Mesendoderm (in vitro differentiated cells): ENCODE data around the gene MYCT1.
"Not testable (repeated sequence)": the region's sequence is repeated elsewhere in the genome, so short reads cannot be mapped to it uniquely, and the experiment has no call there.

Experiments
- DNase-seq: peaks from one replicate; pipeline ENCODE4 v3.0.0; 2013
- H2AK5ac ChIP-seq: 2 replicates; pipeline ENCODE4 v1.6.1; 2013; ENCODE audit warnings: low read length, inconsistent platforms
- H2BK120ac ChIP-seq: 2 replicates; pipeline ENCODE4 v1.6.1; 2013; ENCODE audit warnings: low read depth, mild to moderate bottlenecking, low read length, moderate library complexity, mixed read lengths
- H2BK15ac ChIP-seq: replicated peaks from 2 replicates; pipeline ENCODE4 v1.6.1; 2013; ENCODE audit warnings: low read depth, mild to moderate bottlenecking, moderate library complexity
- H2BK5ac ChIP-seq: 2 replicates; pipeline ENCODE4 v1.6.1; 2013; ENCODE audit warnings: low read length, inconsistent platforms
- H3K18ac ChIP-seq: 2 replicates; pipeline ENCODE4 v1.6.1; 2013; ENCODE audit warnings: mild to moderate bottlenecking, low read length, mixed read lengths
- H3K23ac ChIP-seq: one replicate; pipeline ENCODE4 v1.6.1; 2013; ENCODE audit warnings: low read length
- H3K27ac ChIP-seq: 2 replicates; pipeline ENCODE4 v1.5.1; 2013; ENCODE audit warnings: low read depth, mild to moderate bottlenecking, inconsistent platforms, low read length, moderate library complexity
- H3K27me3 ChIP-seq: 2 replicates; pipeline ENCODE4 v1.6.1; 2013; ENCODE audit warnings: low read length, control low read depth, mild to moderate bottlenecking, inconsistent platforms; ENCODE audit not compliant: insufficient read depth, poor library complexity
- H3K36me3 ChIP-seq: 2 replicates; pipeline ENCODE4 v1.6.1; 2013; ENCODE audit warnings: low read length, inconsistent platforms; ENCODE audit not compliant: control insufficient read depth, insufficient read depth
- H3K4ac ChIP-seq: one replicate; pipeline ENCODE4 v1.6.1; 2013; ENCODE audit warnings: low read depth, mild to moderate bottlenecking, low read length, moderate library complexity
- H3K4me1 ChIP-seq: 2 replicates; pipeline ENCODE4 v1.6.1; 2013; ENCODE audit warnings: low read depth, low read length, inconsistent platforms; ENCODE audit not compliant: control insufficient read depth
- H3K4me2 ChIP-seq: 2 replicates; pipeline ENCODE4 v1.6.1; 2013; ENCODE audit warnings: low read length
- H3K4me3 ChIP-seq: 2 replicates; pipeline ENCODE4 v1.5.1; 2013; ENCODE audit warnings: mild to moderate bottlenecking, low read length
- H3K56ac ChIP-seq: one replicate; pipeline ENCODE4 v1.6.1; 2013; ENCODE audit warnings: low read length
- H3K79me1 ChIP-seq: 2 replicates; pipeline ENCODE4 v1.6.1; 2013; ENCODE audit warnings: low read length, inconsistent platforms
- H3K79me2 ChIP-seq: 2 replicates; pipeline ENCODE4 v1.6.1; 2013; ENCODE audit warnings: mild to moderate bottlenecking, low read length; ENCODE audit not compliant: control insufficient read depth, insufficient read depth
- H3K9ac ChIP-seq: 2 replicates; pipeline ENCODE4 v1.6.1; 2013; ENCODE audit warnings: low read length, inconsistent platforms
- H4K5ac ChIP-seq: one replicate; pipeline ENCODE4 v1.6.1; 2013; ENCODE audit warnings: low read length
- H4K8ac ChIP-seq: one replicate; pipeline ENCODE4 v1.6.1; 2013; ENCODE audit warnings: low read depth, mild to moderate bottlenecking, control low read depth, low read length, moderate library complexity
- WGBS: extraction: QIAGEN DNeasy Blood & Tissue Kit; methylation state at CpG from one replicate; pipeline ENCODE4 v1.1.7; 2013; ENCODE audit warnings: low lambda C conversion rate, missing lambda C conversion rate; ENCODE audit not compliant: insufficient coverage; ENCODE audit errors: extremely low coverage; 5-methylcytosine and 5-hydroxymethylcytosine counted together

MYCT1 gene

GRCh38 chr6:152673236-152673635, 24.5 kb upstream of the MYCT1 start:
- Histone ChIP-seq H3K23ac (no peak overlapping the region), H3K4me3 (no peak overlapping the region), H3K56ac (no peak overlapping the region), H4K5ac (no peak overlapping the region), H3K4me1 (no peaks in the 10 kb centered on the region), H3K36me3 (no peaks in the 10 kb centered on the region), H3K79me2 (no peaks in the 10 kb centered on the region), H2BK120ac (no peak overlapping the region), H2BK15ac (no peak overlapping the region), H3K18ac (no peak overlapping the region), H4K8ac (no peak overlapping the region), H3K9ac (no peak overlapping the region), H3K79me1 (no peaks in the 10 kb centered on the region), H3K4ac (no peak overlapping the region), H3K27ac (no peak overlapping the region), H2BK5ac (no peak overlapping the region), H3K4me2 (no peak overlapping the region), H2AK5ac (no peak overlapping the region), H3K27me3 (no peaks in the 10 kb centered on the region)
- DNase-seq: no peak

- Histone ChIP-seq H2BK15ac (peak overlapping the region; percentile 85), H2BK120ac (peak overlapping the region; percentile 95)
These were observed 17.5 kb upstream of the MYCT1 start for GRCh38 chr6:152680151-152680550.

GRCh38 chr6:152680879-152681517, 16.7 kb upstream of the MYCT1 start:
- no CpG with 5 or more reads among the region's 3 CpGs for WGBS

More at GRCh38 chr6:152680151-152680550, 17.5 kb upstream of the MYCT1 start:
- no peaks in the 10 kb centered on the region for H3K79me2 ChIP-seq
- no peak overlapping the region for H3K23ac ChIP-seq
- no peaks in the 10 kb centered on the region for H3K36me3 ChIP-seq
- peak overlapping the region; percentile 84 for H3K27ac ChIP-seq
- H4K8ac ChIP-seq: no peak overlapping the region
- H2AK5ac ChIP-seq: no peak overlapping the region
- H3K4me2 ChIP-seq: no peak overlapping the region
- H3K56ac ChIP-seq: no peak overlapping the region
- H3K4me1 ChIP-seq: peaks cover 2% of the 10 kb centered on the region
- H4K5ac ChIP-seq: no peak overlapping the region
- WGBS: no CpG with 5 or more reads among the region's 1 CpG
- H3K27me3 ChIP-seq: no peaks in the 10 kb centered on the region
- no peak for DNase-seq
- no peaks in the 10 kb centered on the region for H3K79me1 ChIP-seq
- H3K18ac ChIP-seq: peak overlapping the region; percentile 93
- H3K4me3 ChIP-seq: no peak overlapping the region
- H3K9ac ChIP-seq: no peak overlapping the region
- peak overlapping the region; percentile 95 for H3K4ac ChIP-seq
- H2BK5ac ChIP-seq: peak overlapping the region; percentile 90

GRCh38 chr6:152682141-152682540, 15.6 kb upstream of the MYCT1 start:
- peaks cover 2% of the 10 kb centered on the region for H3K4me1 ChIP-seq
- no CpG with 5 or more reads among the region's 8 CpGs for WGBS
- H4K8ac ChIP-seq: no peak overlapping the region
- H2AK5ac ChIP-seq: no peak overlapping the region
- H3K79me1 ChIP-seq: no peaks in the 10 kb centered on the region
- no peaks in the 10 kb centered on the region for H3K79me2 ChIP-seq
- H2BK15ac ChIP-seq: no peak overlapping the region
- H3K36me3 ChIP-seq: no peaks in the 10 kb centered on the region
- H3K4ac ChIP-seq: peak overlapping the region; percentile 70
- H4K5ac ChIP-seq: no peak overlapping the region
- no peak overlapping the region for H2BK5ac ChIP-seq
- H3K18ac ChIP-seq: peak overlapping the region; percentile 94
- no peak overlapping the region for H3K9ac ChIP-seq
- no peak overlapping the region for H3K4me3 ChIP-seq
- no peak overlapping the region for H3K4me2 ChIP-seq
- peak; percentile 93 for DNase-seq
- H2BK120ac ChIP-seq: peak overlapping the region; percentile 95
- H3K27ac ChIP-seq: peak overlapping the region; percentile 98
- no peak overlapping the region for H3K23ac ChIP-seq
- no peaks in the 10 kb centered on the region for H3K27me3 ChIP-seq
- no peak overlapping the region for H3K56ac ChIP-seq

More at GRCh38 chr6:152680879-152681517, 16.7 kb upstream of the MYCT1 start:
- Histone ChIP-seq H3K56ac (peak overlapping the region; percentile 63), H3K36me3 (no peaks in the 10 kb centered on the region), H3K4me2 (no peak overlapping the region), H3K9ac (no peak overlapping the region), H4K5ac (no peak overlapping the region), H3K4ac (peak overlapping the region; percentile 16), H3K79me1 (no peaks in the 10 kb centered on the region), H3K4me1 (peaks cover 2% of the 10 kb centered on the region), H4K8ac (no peak overlapping the region), H3K18ac (peak overlapping the region; percentile 88), H2BK120ac (peak overlapping the region; percentile 51), H2AK5ac (no peak overlapping the region), H3K27me3 (no peaks in the 10 kb centered on the region), H3K79me2 (no peaks in the 10 kb centered on the region), H3K4me3 (no peak overlapping the region), H2BK15ac (no peak overlapping the region), H3K23ac (no peak overlapping the region), H3K27ac (peak overlapping the region; percentile 35), H2BK5ac (peak overlapping the region; percentile 10)
- DNase-seq: peak; percentile 65

GRCh38 chr6:152682935-152683334, 14.8 kb upstream of the MYCT1 start:
- H3K4me2 ChIP-seq, H3K4ac ChIP-seq, H3K36me3 ChIP-seq, H3K79me1 ChIP-seq, H3K9ac ChIP-seq, H3K23ac ChIP-seq, H2AK5ac ChIP-seq, H3K79me2 ChIP-seq, H2BK15ac ChIP-seq, H3K27me3 ChIP-seq, H3K4me1 ChIP-seq, H4K5ac ChIP-seq, H3K4me3 ChIP-seq, H4K8ac ChIP-seq: not testable (repeated sequence)
- Histone ChIP-seq H3K18ac (peak overlapping the region; percentile 94), H3K27ac (peak overlapping the region; percentile 98), H2BK5ac (peak overlapping the region; percentile 100), H2BK120ac (peak overlapping the region; percentile 95), H3K56ac (peak overlapping the region; percentile 87)
- peak; percentile 92 for DNase-seq
- WGBS: no CpG with 5 or more reads among the region's 8 CpGs

- no peak overlapping the region for H4K5ac ChIP-seq
- no peak overlapping the region for H4K8ac ChIP-seq
- no peaks in the 10 kb centered on the region for H3K36me3 ChIP-seq
- H3K27ac ChIP-seq: no peak overlapping the region
- no peak overlapping the region for H3K4me3 ChIP-seq
- no peak overlapping the region for H2AK5ac ChIP-seq
- no peak overlapping the region for H2BK120ac ChIP-seq
- H3K9ac ChIP-seq: no peak overlapping the region
- peaks cover 2% of the 10 kb centered on the region for H3K4me1 ChIP-seq
- H2BK15ac ChIP-seq: no peak overlapping the region
- no peaks in the 10 kb centered on the region for H3K27me3 ChIP-seq
- no peak overlapping the region for H2BK5ac ChIP-seq
- H3K79me2 ChIP-seq: no peaks in the 10 kb centered on the region
- H3K4ac ChIP-seq: no peak overlapping the region
- no peak overlapping the region for H3K18ac ChIP-seq
- no CpG with 5 or more reads among the region's 12 CpGs for whole genome bisulfite sequencing
- no peak overlapping the region for H3K23ac ChIP-seq
- no peaks in the 10 kb centered on the region for H3K79me1 ChIP-seq
- no peak overlapping the region for H3K4me2 ChIP-seq
- no peak overlapping the region for H3K56ac ChIP-seq
- DNase-seq: no peak
These were observed 11.9 kb upstream of the MYCT1 start for GRCh38 chr6:152685819-152686218.
